Breast epithelium (tissue), 4 donors: ENCODE results near the gene CRYBG2. TPM values are rescaled to one million over a fixed set of nuclear protein-coding genes. Genes with fewer than 3 reads are reported as not detected.

Experiments used
- DNase-seq, 2 donors: peaks; one replicate each; pipeline ENCODE4 v3.0.0-alpha.2; 2019; ENCODE audit warnings: low spot score in 2 of 2
- H3K27ac ChIP-seq, 2 donors: fragments of 200-600 bp; sonication (generic) in 1 of 2; one replicate each; pipeline ENCODE4 v1.5.1; 2016 to 2019; ENCODE audit warnings: mild to moderate bottlenecking in 1 of 2
- H3K27me3 ChIP-seq, 2 donors: fragments of 200-600 bp; sonication (generic) in 1 of 2; one replicate each; pipeline versions ENCODE4 v1.5.1 to v1.6.0; 2017 to 2019; ENCODE audit warnings: control low read depth in 1 of 2, mild to moderate bottlenecking in 1 of 2
- H3K36me3 ChIP-seq: fragments of 200-600 bp; one replicate; pipeline ENCODE4 v1.5.1; 2019
- H3K4me1 ChIP-seq, 2 donors: fragments of 200-600 bp; sonication (generic); one replicate each; pipeline ENCODE4 v1.5.1; 2016 to 2019; ENCODE audit warnings: control low read depth in 1 of 2
- H3K4me3 ChIP-seq, 3 donors: fragments of 200-600 bp; sonication (generic); 1 replicate in 2 of 3; 2 replicates in 1 of 3; pipeline ENCODE4 v1.5.1; 2016 to 2019; ENCODE audit warnings: mild to moderate bottlenecking in 3 of 3, moderate library complexity in 2 of 3
- H3K9me3 ChIP-seq, 2 donors: fragments of 200-600 bp; sonication (generic) in 1 of 2; one replicate each; pipeline ENCODE4 v1.5.1; 2016 to 2019; ENCODE audit warnings: control low read depth in 1 of 2
- POLR2A ChIP-seq: fragments of 450-650 bp; IDR thresholded peaks from one replicate; pipeline ENCODE4 v1.6.1; 2016; ENCODE audit warnings: antibody characterized with exemption, mild to moderate bottlenecking, moderate library complexity
- POLR2AphosphoS5 ChIP-seq, 3 donors: sonication (generic); formaldehyde crosslinking; IDR thresholded peaks; one replicate each; pipeline ENCODE4 v1.6.1; 2017; ENCODE audit warnings: antibody characterized with exemption in 3 of 3
- intact Hi-C: fragments of 100-400 bp; cut with DNase I; formaldehyde crosslinking; loops from one replicate; pipeline ENCODE4 v1.15.1; 2023; ENCODE audit warnings: low total_unique reads
- total RNA-seq, 3 donors: library from RNA; depleted of rRNA; stranded (reverse); fragments of >200 nt; gene quantifications; one replicate each; pipeline ENCODE4 v1.1.0, GENCODE V29; 2016
- TF ChIP-seq, protein P1 (sequence below), 3 donors: fragments of 450-650 bp; IDR thresholded peaks; one replicate each; pipeline ENCODE4 v1.5.1; 2016 to 2017; ENCODE audit warnings: antibody characterized with exemption in 3 of 3, mild to moderate bottlenecking in 3 of 3, moderate library complexity in 3 of 3

Gene CRYBG2
- total RNA-seq, 3 donors from 2014 or later, result 0.66 TPM; not detected in 2

GRCh38 chr1:26290882-26291261 is 63.1 kb downstream of the CRYBG2 start:
- H3K36me3 ChIP-seq, result no peaks in the 10 kb centered on the region
- no peak overlapping the region for H3K27ac ChIP-seq
- TF ChIP-seq POLR2AphosphoS5 (IDR thresholded peaks at IDR 0.05) (no peak), POLR2A (no peak)
- TF ChIP-seq, protein P1, sequence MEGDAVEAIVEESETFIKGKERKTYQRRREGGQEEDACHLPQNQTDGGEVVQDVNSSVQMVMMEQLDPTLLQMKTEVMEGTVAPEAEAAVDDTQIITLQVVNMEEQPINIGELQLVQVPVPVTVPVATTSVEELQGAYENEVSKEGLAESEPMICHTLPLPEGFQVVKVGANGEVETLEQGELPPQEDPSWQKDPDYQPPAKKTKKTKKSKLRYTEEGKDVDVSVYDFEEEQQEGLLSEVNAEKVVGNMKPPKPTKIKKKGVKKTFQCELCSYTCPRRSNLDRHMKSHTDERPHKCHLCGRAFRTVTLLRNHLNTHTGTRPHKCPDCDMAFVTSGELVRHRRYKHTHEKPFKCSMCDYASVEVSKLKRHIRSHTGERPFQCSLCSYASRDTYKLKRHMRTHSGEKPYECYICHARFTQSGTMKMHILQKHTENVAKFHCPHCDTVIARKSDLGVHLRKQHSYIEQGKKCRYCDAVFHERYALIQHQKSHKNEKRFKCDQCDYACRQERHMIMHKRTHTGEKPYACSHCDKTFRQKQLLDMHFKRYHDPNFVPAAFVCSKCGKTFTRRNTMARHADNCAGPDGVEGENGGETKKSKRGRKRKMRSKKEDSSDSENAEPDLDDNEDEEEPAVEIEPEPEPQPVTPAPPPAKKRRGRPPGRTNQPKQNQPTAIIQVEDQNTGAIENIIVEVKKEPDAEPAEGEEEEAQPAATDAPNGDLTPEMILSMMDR (IDR thresholded peaks at IDR 0.05), result no peak
- no peaks in the 10 kb centered on the region for H3K4me1 ChIP-seq
- no peaks in the 10 kb centered on the region for H3K9me3 ChIP-seq
- no peak for DNase-seq
- no peak overlapping the region for H3K4me3 ChIP-seq
- intact Hi-C loops, result no loop called here
- H3K27me3 ChIP-seq, result no peaks in the 10 kb centered on the region

DNA sequence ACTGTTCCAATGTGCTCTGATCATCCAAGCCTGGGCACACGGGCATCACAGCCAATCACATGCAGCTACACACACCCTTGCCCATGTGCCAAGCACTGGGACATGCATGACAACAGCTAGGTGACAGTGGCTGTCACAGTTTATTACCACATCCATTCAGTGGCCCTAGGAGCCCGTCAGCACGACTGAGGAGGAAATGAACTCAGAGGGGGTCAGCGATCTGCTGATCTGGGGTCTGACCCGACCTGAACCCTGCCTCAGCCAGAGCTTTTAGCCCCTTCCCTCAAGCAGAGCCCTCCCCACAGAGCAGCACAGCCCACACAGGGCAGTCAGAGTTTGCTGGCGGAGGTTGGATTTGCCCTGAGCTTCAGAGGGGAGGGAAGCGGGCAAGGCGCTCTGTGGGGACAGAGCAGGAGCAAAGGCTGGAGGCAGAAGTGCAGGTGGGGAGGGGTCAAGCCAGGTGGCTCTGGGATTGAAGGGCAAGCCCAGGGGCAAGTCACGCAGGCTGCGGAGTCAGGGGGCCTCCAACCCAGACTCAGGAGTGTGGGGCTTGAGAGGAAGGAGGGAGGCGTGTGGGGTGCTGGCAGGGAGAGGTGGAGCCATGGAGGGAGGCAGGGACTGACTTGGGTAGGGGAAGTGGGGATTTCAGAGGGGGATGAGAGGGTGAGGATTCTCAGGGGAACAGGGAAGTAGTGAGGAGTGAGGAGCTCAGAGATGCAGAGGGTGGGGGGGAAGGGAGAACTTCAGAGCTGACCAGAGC is 63.6 kb downstream of the CRYBG2 start:
- intact Hi-C loops, result no loop called here
- H3K27me3 ChIP-seq, result no peaks in the 10 kb centered on the region
- TF ChIP-seq POLR2A (no peak), POLR2AphosphoS5 (IDR thresholded peaks at IDR 0.05) (no peak)
- TF ChIP-seq, protein P1 (IDR thresholded peaks at IDR 0.05), result no peak
- DNase-seq, result no peak
- H3K27ac ChIP-seq, result peak overlapping the region in 1 of 2 donors; percentile 38
- H3K36me3 ChIP-seq, result no peaks in the 10 kb centered on the region
- H3K9me3 ChIP-seq, result no peaks in the 10 kb centered on the region
- no peaks in the 10 kb centered on the region for H3K4me1 ChIP-seq
- H3K4me3 ChIP-seq, result no peak overlapping the region

DNA sequence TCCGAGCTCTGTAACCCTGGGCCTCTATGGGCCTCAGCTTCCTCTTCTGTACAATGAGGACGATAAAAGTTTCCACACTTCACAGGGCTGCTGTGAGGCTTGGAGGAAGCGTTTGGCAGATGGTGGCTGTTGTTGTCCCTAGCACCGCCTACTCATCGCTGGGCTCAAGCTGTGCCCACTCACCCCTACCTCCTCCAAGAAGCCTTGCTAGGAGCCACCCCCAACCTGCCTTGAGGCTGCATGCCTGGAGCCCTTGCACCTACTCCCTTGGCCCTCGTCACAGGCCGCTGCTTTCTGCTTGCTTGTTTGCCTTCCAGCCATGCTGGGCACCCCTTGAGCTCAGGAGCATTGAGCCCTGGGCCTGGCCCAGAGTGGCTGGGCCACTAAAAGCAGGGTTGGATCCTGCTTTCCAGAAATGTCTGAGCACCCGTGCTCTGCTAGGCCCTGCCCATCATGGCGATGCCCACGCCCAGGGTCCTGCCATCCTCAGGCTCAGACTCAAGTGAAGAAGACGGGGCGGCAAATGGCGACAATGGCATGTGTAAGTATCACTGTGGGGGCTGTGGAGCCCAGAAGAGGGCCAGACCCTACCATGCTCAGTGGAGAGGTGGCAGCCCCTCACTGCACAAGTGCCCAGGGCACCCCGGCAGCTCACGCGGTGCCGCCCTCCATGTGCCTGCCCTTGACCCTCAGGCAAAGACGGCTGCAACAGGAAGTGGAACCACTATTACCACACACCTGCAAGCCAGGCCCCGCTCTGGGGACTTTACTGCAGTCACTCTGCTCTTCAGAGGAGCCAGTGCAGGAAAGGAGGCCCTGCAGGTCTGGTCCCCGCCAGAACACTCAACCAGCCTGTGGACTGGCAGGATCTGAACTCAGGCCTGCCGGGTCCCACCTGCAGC is 64.5 kb downstream of the CRYBG2 start:
- peaks cover 0 to 3% of the 10 kb centered on the region in 2 donors for H3K4me1 ChIP-seq
- H3K9me3 ChIP-seq, result no peaks in the 10 kb centered on the region
- H3K27ac ChIP-seq, result peak overlapping the region in 1 of 2 donors; percentile 40
- no peaks in the 10 kb centered on the region for H3K36me3 ChIP-seq
- H3K27me3 ChIP-seq, result no peaks in the 10 kb centered on the region
- TF ChIP-seq POLR2A, result no peak
- no peak for TF ChIP-seq POLR2AphosphoS5 (IDR thresholded peaks at IDR 0.05)
- TF ChIP-seq, protein P1 (IDR thresholded peaks at IDR 0.05), result no peak
- H3K4me3 ChIP-seq, result no peak overlapping the region
- DNase-seq, result no peak
- intact Hi-C loops, result no loop called here

- Histone ChIP-seq H3K9me3 (no peaks in the 10 kb centered on the region), H3K4me1 (peaks cover 0 to 6% of the 10 kb centered on the region in 2 donors), H3K27ac (peak overlapping the region in 1 of 2 donors; percentile 40), H3K27me3 (no peaks in the 10 kb centered on the region), H3K4me3 (no peak overlapping the region), H3K36me3 (no peaks in the 10 kb centered on the region)
- TF ChIP-seq POLR2A (no peak), POLR2AphosphoS5 (IDR thresholded peaks at IDR 0.05) (no peak)
- TF ChIP-seq, protein P1 (IDR thresholded peaks at IDR 0.05), result no peak
- intact Hi-C loops, result no loop called here
- no peak for DNase-seq
Measured at GRCh38 chr1:26288311-26288941, 65.5 kb downstream of the CRYBG2 start.
